Skin epidermis (tissue), 12 donors: ENCODE measurements around the gene DUSP1.

ENCODE experiments used
- H3K27ac ChIP-seq, 21 experiments: fragments of 200-600 bp; sonication (generic) in 11 of 21; one replicate each; pipeline ENCODE4 v1.5.0; 2020; ENCODE audit warnings: mild to moderate bottlenecking in 3 of 21, inconsistent platforms in 2 of 21, moderate library complexity in 2 of 21
- H3K4me3 ChIP-seq, 7 experiments: fragments of 200-600 bp; sonication (generic) in 2 of 7; one replicate each; pipeline ENCODE4 v1.5.0; 2020; ENCODE audit warnings: inconsistent platforms in 2 of 7, mild to moderate bottlenecking in 2 of 7, moderate library complexity in 1 of 7

The DUSP1 gene

GRCh38 chr5:172751761-172752510 lies 19.1 kb downstream of the DUSP1 start:
- Histone ChIP-seq H3K4me3 (no peak overlapping the region), H3K27ac (peak overlapping the region in 4 of 21 experiments; percentile 5 to 82 (median 16))

- peak overlapping the region in 14 of 21 experiments; percentile 16 to 82 (median 48) for H3K27ac ChIP-seq
- H3K4me3 ChIP-seq: no peak overlapping the region
Measured at GRCh38 chr5:172749881-172750633, 20.9 kb downstream of the DUSP1 start.

- Histone ChIP-seq H3K4me3 (no peak overlapping the region), H3K27ac (peak overlapping the region in 16 of 21 experiments; percentile 1 to 82 (median 51))
Measured at GRCh38 chr5:172749076-172749475, 21.9 kb downstream of the DUSP1 start.

- peak overlapping the region in 18 of 21 experiments; percentile 1 to 82 (median 51) for H3K27ac ChIP-seq
- H3K4me3 ChIP-seq: no peak overlapping the region
Measured at GRCh38 chr5:172748341-172748843, 22.6 kb downstream of the DUSP1 start.

- Histone ChIP-seq H3K4me3 (no peak overlapping the region), H3K27ac (peak overlapping the region in 13 of 21 experiments; percentile 1 to 82 (median 40))
Measured at GRCh38 chr5:172747471-172747870, 23.5 kb downstream of the DUSP1 start.

- Histone ChIP-seq H3K4me3 (no peak overlapping the region), H3K27ac (peak overlapping the region in 10 of 21 experiments; percentile 1 to 82 (median 44))
Measured at GRCh38 chr5:172746725-172747124, 24.3 kb downstream of the DUSP1 start.

GRCh38 chr5:172745838-172746237 lies 25.2 kb downstream of the DUSP1 start:
- Histone ChIP-seq H3K27ac (no peak overlapping the region), H3K4me3 (no peak overlapping the region)

GRCh38 chr5:172745406-172745805 lies 25.6 kb downstream of the DUSP1 start:
- Histone ChIP-seq H3K27ac (no peak overlapping the region), H3K4me3 (no peak overlapping the region)

GRCh38 chr5:172744123-172745104 lies 26.6 kb downstream of the DUSP1 start:
- peak overlapping the region in 11 of 21 experiments; percentile 0 to 56 (median 21) for H3K27ac ChIP-seq
- no peak overlapping the region for H3K4me3 ChIP-seq

GRCh38 chr5:172743112-172743959 lies 27.7 kb downstream of the DUSP1 start:
- Histone ChIP-seq H3K27ac (peak overlapping the region in 10 of 21 experiments; percentile 0 to 89 (median 28)), H3K4me3 (no peak overlapping the region)

GRCh38 chr5:172741206-172741582 lies 29.8 kb downstream of the DUSP1 start:
- H3K4me3 ChIP-seq: no peak overlapping the region
- peak overlapping the region in 20 of 21 experiments; percentile 50 to 96 (median 88) for H3K27ac ChIP-seq

GRCh38 chr5:172740428-172741205 lies 30.4 kb downstream of the DUSP1 start:
- peak overlapping the region in 20 of 21 experiments; percentile 50 to 96 (median 88) for H3K27ac ChIP-seq
- H3K4me3 ChIP-seq: no peak overlapping the region

- H3K4me3 ChIP-seq: no peak overlapping the region
- peak overlapping the region in 13 of 21 experiments; percentile 1 to 96 (median 86) for H3K27ac ChIP-seq
Measured at GRCh38 chr5:172739375-172739774, 31.6 kb downstream of the DUSP1 start.

- peak overlapping the region in 16 of 21 experiments; percentile 16 to 98 (median 64) for H3K27ac ChIP-seq
- H3K4me3 ChIP-seq: no peak overlapping the region
Measured at GRCh38 chr5:172736508-172737135, 34.4 kb downstream of the DUSP1 start.

- Histone ChIP-seq H3K27ac (peak overlapping the region in 18 of 21 experiments; percentile 65 to 99 (median 96)), H3K4me3 (no peak overlapping the region)
Measured at GRCh38 chr5:172735141-172735831, 35.7 kb downstream of the DUSP1 start.

- Histone ChIP-seq H3K27ac (peak overlapping the region in 20 of 21 experiments; percentile 90 to 99 (median 96)), H3K4me3 (no peak overlapping the region)
Measured at GRCh38 chr5:172733974-172734346, 37.0 kb downstream of the DUSP1 start.
